H54 (cell line): ENCODE results near the gene PTPRU.
"Not testable (repeated sequence)": the region's sequence is repeated elsewhere in the genome, so short reads cannot be mapped to it uniquely, and the experiment has no call there.

Source experiments
- DNase-seq: peaks from one replicate; pipeline ENCODE4 v3.0.0; 2011; ENCODE audit warnings: low spot score, mixed read lengths; ENCODE audit not compliant: insufficient read length
- FAIRE-seq: peaks from 3 replicates; lab custom pipeline; 2011; peaks lifted over from hg19 to GRCh38; lab: Jason Lieb, UNC
- POLR2A ChIP-seq: IDR thresholded peaks from 2 replicates; pipeline ENCODE4 v1.6.1; 2011; ENCODE audit warnings: low read depth, mild to moderate bottlenecking, low read length

Gene PTPRU

GRCh38 chr1:29310616-29311180 lies 74.4 kb downstream of the PTPRU start:
- FAIRE-seq: no peak
- DNase-seq: no peak
- no peak for TF ChIP-seq POLR2A

GRCh38 chr1:29311352-29312030 lies 75.2 kb downstream of the PTPRU start:
- no peak for TF ChIP-seq POLR2A
- FAIRE-seq: no peak
- DNase-seq: no peak

- TF ChIP-seq POLR2A: no peak
- no peak for DNase-seq
- FAIRE-seq: no peak
These were observed 76.4 kb downstream of the PTPRU start for GRCh38 chr1:29312469-29313461.

GRCh38 chr1:29314685-29315084 lies 78.4 kb downstream of the PTPRU start:
- DNase-seq, FAIRE-seq: not testable (repeated sequence)

GRCh38 chr1:29315262-29315661 lies 78.9 kb downstream of the PTPRU start:
- FAIRE-seq (no peak), DNase-seq (no peak)
- no peak for TF ChIP-seq POLR2A

GRCh38 chr1:29315876-29316275 lies 79.6 kb downstream of the PTPRU start:
- no peak for TF ChIP-seq POLR2A
- no peak for DNase-seq
- FAIRE-seq: no peak

GRCh38 chr1:29317063-29317915 lies 81.0 kb downstream of the PTPRU start:
- DNase-seq (no peak), FAIRE-seq (no peak)
- TF ChIP-seq POLR2A: no peak

GRCh38 chr1:29317916-29318530 lies 81.7 kb downstream of the PTPRU start:
- TF ChIP-seq POLR2A: no peak
- no peak for FAIRE-seq
- DNase-seq: no peak

GRCh38 chr1:29318724-29319123 lies 82.4 kb downstream of the PTPRU start:
- DNase-seq (no peak), FAIRE-seq (no peak)
- TF ChIP-seq POLR2A: no peak

GRCh38 chr1:29319300-29320110 lies 83.2 kb downstream of the PTPRU start:
- TF ChIP-seq POLR2A: no peak
- DNase-seq (no peak), FAIRE-seq (no peak)

GRCh38 chr1:29320156-29320940 lies 84.0 kb downstream of the PTPRU start:
- TF ChIP-seq POLR2A: no peak
- FAIRE-seq: no peak
- DNase-seq: no peak

- FAIRE-seq (no peak), DNase-seq (no peak)
- TF ChIP-seq POLR2A: no peak
These were observed 84.9 kb downstream of the PTPRU start for GRCh38 chr1:29321176-29321575.
